ENCODE data around the gene TAOK2. TPM values are rescaled to one million over a fixed set of nuclear protein-coding genes. Genes with fewer than 3 reads are reported as not detected.
A peak's percentile ranks its signal among the peaks of the same experiment; 100 is the strongest.
"Not testable (repeated sequence)": the region's sequence is repeated elsewhere in the genome, so short reads cannot be mapped to it uniquely, and the experiment has no call there.

Gene TAOK2
- total RNA-seq, 1 donor from 2014 or later = 66.2 TPM

DNA sequence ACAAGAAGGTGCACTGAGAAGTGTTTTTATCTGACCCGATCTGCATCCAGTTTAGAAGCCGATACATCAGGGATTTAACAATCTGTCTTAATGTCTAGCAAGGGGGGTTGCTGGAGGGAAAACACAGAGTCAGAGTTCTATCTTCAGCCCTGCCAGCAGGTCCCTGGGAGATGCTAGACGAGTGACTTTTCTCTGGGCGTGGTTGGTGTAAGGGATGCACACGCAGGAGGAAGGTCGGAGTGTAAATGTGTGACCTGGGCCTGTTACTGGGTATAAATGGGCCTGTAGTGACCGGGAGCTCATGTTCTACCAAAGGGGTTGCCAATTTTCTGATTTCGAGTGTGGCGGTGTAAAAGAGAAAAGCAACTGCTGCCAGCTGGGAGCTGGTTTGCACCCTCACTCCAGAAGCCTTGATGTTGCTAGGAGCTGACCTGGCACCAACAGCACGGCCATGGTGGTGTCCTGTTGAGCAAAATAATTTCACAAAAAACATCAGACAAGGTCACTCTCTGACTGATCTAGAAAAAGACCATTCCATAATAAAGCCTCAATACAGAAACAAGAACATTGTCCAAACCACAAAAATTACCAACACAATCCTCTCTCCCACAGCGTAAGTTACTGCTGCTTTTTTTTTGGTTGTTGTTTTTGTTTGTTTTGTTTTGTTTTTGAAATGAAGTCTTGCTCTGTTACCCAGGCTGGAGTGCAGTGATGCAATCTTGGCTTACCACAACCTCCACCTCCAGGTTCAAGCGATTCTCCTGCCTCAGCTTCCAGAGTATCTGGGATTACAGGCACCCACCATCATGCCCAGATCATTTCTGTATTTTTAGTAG, 46.4 kb upstream of the TAOK2 start:
- peak overlapping the region; percentile 95 for H3K4me3 ChIP-seq
- no peak for ATAC-seq
- DNase-seq = no peak

DNA sequence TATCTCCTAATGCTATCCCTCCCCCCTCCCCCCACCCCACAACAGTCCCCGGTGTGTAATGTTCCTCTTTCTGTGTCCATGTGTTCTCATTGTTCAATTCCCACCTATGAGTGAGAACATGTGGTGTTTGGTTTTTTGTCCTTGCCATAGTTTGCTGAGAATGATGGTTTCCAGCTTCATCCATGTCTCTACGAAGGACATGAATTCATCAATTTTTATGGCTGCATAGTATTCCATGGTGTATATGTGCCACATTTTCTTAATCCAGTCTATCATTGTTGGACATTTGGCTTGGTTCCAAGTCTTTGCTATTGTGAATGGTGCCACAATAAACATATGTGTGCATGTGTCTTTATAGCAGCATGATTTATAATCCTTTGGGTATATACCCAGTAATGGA, 41.9 kb upstream of the TAOK2 start:
- intact Hi-C loops (cut with DNase I); H3K27ac ChIP-seq; H3K27me3 ChIP-seq (ENCODE audit: low read depth); H3K36me3 ChIP-seq; ATAC-seq; H3K4me3 ChIP-seq; H3K4me1 ChIP-seq; DNase-seq; H3K9me3 ChIP-seq: not testable (repeated sequence)

More for the DNA sequence above, 46.4 kb upstream of the TAOK2 start:
- TF ChIP-seq, protein P1, sequence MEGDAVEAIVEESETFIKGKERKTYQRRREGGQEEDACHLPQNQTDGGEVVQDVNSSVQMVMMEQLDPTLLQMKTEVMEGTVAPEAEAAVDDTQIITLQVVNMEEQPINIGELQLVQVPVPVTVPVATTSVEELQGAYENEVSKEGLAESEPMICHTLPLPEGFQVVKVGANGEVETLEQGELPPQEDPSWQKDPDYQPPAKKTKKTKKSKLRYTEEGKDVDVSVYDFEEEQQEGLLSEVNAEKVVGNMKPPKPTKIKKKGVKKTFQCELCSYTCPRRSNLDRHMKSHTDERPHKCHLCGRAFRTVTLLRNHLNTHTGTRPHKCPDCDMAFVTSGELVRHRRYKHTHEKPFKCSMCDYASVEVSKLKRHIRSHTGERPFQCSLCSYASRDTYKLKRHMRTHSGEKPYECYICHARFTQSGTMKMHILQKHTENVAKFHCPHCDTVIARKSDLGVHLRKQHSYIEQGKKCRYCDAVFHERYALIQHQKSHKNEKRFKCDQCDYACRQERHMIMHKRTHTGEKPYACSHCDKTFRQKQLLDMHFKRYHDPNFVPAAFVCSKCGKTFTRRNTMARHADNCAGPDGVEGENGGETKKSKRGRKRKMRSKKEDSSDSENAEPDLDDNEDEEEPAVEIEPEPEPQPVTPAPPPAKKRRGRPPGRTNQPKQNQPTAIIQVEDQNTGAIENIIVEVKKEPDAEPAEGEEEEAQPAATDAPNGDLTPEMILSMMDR (IDR thresholded peaks at IDR 0.05) = no peak
- H3K27ac ChIP-seq = peak overlapping the region; percentile 90
- peaks cover 23% of the 10 kb centered on the region for H3K4me1 ChIP-seq
- H3K36me3 ChIP-seq = peaks cover 9% of the 10 kb centered on the region
- intact Hi-C loops (cut with DNase I) = no loop called here
- H3K27me3 ChIP-seq (ENCODE audit: low read depth) = no peaks in the 10 kb centered on the region
- no peaks in the 10 kb centered on the region for H3K9me3 ChIP-seq

DNA sequence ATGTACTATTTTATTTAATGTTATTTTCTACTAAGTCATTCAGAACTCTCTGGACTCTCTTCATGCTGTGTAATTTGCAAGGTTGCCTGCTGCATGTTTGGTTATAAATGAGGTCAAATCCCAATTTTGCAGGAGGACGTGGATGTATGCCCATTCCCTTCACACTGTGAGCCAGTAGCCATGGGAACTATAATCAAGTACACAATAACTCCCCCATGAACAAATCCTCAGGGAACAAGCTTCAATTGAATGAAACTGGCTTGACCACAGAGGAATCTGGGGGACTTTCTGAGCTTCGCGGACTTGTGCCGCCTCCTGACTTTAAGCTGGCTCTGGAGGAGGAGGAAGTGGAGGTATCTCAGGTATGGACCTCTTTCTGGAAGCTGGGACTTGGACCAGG, 33.0 kb upstream of the TAOK2 start:
- Histone ChIP-seq H3K27ac (no peak overlapping the region), H3K36me3 (no peaks in the 10 kb centered on the region), H3K9me3 (no peaks in the 10 kb centered on the region), H3K4me3 (no peak overlapping the region), H3K4me1 (no peaks in the 10 kb centered on the region), H3K27me3 (ENCODE audit: low read depth) (no peaks in the 10 kb centered on the region)
- no peak for DNase-seq
- ATAC-seq = no peak
- intact Hi-C loops (cut with DNase I) = no loop called here
- TF ChIP-seq, protein P1 (IDR thresholded peaks at IDR 0.05) = no peak

DNA sequence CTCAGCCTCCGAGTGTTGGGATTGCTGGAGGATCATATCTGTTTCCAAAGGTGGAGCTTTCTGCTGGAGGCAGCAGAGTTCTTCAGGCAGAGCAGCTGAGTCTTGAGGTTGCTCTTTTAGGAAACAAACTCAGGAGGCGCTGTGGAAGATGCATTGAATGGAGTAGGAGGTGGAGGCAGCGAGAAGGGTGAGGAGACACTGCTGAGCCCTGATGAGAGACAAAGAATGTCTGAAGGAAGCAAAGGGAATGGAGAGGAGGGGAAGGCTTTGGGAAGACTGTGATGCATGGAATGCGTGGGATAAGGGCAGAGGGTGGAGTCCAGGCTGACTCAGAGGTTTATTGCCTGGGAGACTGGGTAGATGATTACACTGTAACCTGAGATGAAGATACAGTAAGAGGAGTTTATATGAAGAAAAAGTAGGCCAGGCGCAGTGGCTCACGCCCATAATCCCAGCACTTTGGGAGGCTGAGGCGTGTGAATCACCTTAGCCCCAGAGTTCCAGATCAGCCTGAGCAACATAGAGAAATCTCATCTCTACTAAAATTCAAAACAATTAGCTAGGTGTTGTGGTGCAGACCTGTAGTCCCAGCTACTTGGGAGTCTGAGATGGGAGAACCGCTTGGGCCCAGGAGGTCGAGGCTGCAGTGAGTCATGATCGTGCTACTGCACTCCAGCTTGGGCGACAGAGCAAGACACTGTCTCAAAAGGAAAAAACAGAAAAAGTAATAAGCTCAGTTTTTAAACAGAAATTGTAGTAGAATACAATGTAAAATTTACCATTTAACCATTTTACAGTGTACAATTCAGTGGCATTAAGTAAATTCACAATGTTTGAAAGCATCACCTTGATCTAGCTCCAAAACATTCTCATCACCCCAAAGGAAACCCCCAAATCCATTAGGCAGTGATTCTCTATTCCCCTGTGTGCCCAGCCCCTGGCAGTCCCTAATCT, 29.5 kb upstream of the TAOK2 start:
- Histone ChIP-seq H3K4me3 (no peak overlapping the region), H3K27ac (no peak overlapping the region), H3K36me3 (no peaks in the 10 kb centered on the region), H3K9me3 (no peaks in the 10 kb centered on the region), H3K27me3 (ENCODE audit: low read depth) (no peaks in the 10 kb centered on the region), H3K4me1 (no peaks in the 10 kb centered on the region)
- ATAC-seq = peak; percentile 91
- intact Hi-C loops (cut with DNase I) = no loop called here
- TF ChIP-seq, protein P1 (IDR thresholded peaks at IDR 0.05) = peak; percentile 7
- DNase-seq = no peak

DNA sequence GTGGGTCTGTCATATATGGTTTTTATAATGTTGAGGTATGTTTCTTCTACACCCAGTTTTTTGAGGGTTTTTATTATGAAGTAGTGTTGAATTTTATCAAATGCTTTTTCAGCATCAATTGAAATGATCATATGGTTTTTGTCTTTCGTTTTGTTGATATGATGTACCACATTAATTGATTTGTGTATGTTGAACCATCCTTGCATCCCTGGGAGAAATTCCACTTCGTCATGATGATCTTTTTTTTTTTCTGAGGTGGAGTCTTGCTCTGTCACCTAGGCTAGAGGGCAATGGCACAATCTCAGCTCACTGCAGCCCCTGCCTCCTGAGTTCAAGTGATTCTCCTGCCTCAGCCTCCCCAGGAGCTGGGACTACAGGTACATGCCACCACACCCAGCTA, 25.8 kb upstream of the TAOK2 start:
- no peak overlapping the region for H3K4me3 ChIP-seq
- no peaks in the 10 kb centered on the region for H3K9me3 ChIP-seq
- ATAC-seq (no peak), DNase-seq (no peak)
- H3K27ac ChIP-seq = no peak overlapping the region
- intact Hi-C loops (cut with DNase I) = no loop called here
- TF ChIP-seq, protein P1 (IDR thresholded peaks at IDR 0.05) = no peak
- no peaks in the 10 kb centered on the region for H3K4me1 ChIP-seq
- no peaks in the 10 kb centered on the region for H3K36me3 ChIP-seq
- no peaks in the 10 kb centered on the region for H3K27me3 ChIP-seq (ENCODE audit: low read depth)
